ENCODE data around the gene PTBP3.
A peak's percentile ranks its signal among the peaks of the same experiment; 100 is the strongest.
"Not testable (repeated sequence)": the region's sequence is repeated elsewhere in the genome, so short reads cannot be mapped to it uniquely, and the experiment has no call there.

The PTBP3 gene, protein sequence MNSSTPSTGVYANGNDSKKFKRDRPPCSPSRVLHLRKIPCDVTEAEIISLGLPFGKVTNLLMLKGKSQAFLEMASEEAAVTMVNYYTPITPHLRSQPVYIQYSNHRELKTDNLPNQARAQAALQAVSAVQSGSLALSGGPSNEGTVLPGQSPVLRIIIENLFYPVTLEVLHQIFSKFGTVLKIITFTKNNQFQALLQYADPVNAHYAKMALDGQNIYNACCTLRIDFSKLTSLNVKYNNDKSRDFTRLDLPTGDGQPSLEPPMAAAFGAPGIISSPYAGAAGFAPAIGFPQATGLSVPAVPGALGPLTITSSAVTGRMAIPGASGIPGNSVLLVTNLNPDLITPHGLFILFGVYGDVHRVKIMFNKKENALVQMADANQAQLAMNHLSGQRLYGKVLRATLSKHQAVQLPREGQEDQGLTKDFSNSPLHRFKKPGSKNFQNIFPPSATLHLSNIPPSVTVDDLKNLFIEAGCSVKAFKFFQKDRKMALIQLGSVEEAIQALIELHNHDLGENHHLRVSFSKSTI

DNA sequence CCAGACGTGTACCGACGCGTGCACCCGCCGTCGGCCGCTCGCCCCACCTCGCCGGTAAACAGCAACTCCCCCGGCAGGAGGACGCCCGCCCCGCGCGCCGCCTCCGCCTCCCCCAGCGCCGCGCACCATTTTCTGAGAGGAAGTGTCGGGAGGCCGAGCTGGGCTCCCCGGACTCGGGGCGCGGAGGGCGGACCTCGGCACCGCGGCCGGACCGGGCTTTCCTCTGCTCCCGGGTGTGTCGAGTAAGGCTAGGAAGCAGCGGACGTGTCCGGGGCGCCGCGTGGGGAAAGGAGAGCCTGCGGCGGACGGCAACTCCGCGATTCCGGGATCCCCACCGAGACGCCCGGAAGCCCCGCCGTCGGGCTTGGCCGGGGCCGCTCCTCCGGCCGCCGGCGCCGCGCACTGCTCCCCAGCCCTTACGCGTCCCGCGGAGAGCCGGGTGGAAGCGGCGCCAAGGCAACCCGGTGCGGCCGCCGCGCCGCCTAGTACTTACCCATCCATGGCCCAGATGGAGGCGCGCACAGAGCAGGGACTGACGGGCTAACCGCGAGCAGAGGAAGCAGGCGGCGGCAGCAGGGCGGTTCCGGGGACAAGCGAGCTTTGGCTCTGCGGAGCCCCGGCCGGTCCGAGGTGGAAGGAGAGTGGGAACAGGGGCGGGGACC is at the start of gene PTBP3:
Gene PTBP3 (minus strand): TSS at position 643 of the 662 bp plus-strand sequence. CDS start 35,754 bp downstream, outside the sequence.
- Mint-ChIP-seq H3K36me3 (peaks cover 4% of the 10 kb centered on the region), H3K27me3 (no peaks in the 10 kb centered on the region), H3K4me1 (peaks cover 43% of the 10 kb centered on the region), H3K4me3 (peak within 1 kb of the TSS; percentile 98), H3K9me3 (no peaks in the 10 kb centered on the region), H3K27ac (peak within 1 kb of the TSS; percentile 94)
- ATAC-seq = peak; percentile 79

DNA sequence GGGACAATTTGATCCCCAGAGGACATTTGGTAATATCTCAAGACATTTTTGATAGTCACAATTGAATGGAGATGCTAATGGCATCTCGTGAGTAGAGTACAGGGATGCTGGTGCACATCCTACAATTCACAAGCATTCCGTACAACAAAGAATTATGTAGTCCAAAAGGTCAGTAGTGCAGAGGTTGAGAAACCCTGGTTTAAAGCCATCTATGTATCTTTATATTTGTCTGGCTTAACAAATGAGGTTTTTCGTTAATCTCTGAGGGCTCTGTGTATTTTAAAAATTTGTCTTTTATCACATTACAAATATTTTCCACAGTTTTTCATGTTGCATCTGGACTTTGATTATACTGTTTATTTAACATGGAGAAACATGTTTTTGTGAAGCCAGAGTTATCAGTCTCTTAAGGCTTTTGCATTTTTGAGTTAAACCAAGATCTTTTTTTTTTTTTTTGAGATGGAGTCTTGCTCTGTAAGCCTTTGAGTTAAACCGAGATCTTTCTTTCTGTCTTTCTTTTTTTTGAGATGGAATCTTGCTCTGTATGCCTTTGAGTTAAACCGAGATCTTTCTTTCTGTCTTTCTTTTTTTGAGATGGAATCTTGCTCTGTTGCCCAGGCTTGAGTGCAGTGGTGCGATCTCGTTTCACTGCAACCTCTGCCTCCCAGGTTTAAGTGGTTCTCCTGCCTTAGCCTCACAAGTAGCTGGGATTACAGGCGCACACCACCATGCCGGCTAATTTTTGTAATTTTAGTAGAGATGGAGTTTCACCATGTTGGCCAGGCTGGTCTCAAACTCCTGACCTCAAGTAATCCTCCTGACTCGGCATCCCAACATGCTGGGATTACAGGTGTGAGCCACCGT is 49.3 kb upstream of the PTBP3 start:
- no peaks in the 10 kb centered on the region for H3K9me3 Mint-ChIP-seq
- no peak for ATAC-seq
- H3K4me1 Mint-ChIP-seq = peaks cover 59% of the 10 kb centered on the region
- no peaks in the 10 kb centered on the region for H3K27me3 Mint-ChIP-seq
- peaks cover 10% of the 10 kb centered on the region for H3K36me3 Mint-ChIP-seq
- H3K4me3 Mint-ChIP-seq = no peak overlapping the region
- H3K27ac Mint-ChIP-seq = peak overlapping the region; percentile 94

DNA sequence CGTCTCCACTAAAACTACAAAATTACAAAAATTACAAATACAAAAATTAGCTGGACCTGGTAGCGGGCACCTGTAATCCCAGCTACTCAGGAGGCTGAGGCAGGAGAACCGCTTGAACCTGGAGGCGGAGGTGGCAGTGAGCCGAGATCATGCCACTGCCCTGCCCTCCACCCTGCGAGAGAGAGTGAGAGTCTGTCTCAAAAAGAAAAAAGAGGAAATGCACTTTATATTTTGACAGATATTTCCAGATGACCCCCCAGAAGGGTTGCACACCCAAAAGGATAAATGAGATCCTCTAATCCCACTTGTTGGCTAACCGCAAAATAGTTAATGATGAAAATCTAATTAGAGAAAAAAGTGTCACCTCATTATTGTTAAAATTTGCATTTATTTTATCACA is 48.6 kb upstream of the PTBP3 start:
- no peak overlapping the region for H3K4me3 Mint-ChIP-seq

DNA sequence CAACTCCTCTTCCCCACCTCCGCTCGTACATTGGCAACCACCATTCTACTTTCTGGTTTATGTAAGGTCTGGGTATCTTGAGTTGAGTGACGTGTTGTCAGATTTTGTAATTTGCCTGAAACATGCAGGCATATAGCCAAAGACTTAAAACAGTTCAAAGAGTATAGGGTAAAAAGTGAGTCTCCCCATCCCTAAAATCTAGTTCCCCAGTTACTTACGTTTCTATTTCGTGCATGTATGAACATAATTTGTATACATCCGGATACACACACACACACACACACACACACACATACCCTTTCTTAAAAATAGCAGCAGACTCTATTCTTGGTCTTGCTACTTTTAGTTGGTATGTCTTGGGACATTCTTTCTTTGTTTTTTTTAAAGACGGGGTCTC is 47.4 kb upstream of the PTBP3 start:
- Mint-ChIP-seq H3K9me3 (no peaks in the 10 kb centered on the region), H3K4me3 (peak overlapping the region; percentile 99), H3K4me1 (peaks cover 66% of the 10 kb centered on the region), H3K27me3 (no peaks in the 10 kb centered on the region), H3K36me3 (no peaks in the 10 kb centered on the region), H3K27ac (peak overlapping the region; percentile 94)
- ATAC-seq = no peak

More for the DNA sequence above, 48.6 kb upstream of the PTBP3 start:
- no peaks in the 10 kb centered on the region for H3K9me3 Mint-ChIP-seq
- ATAC-seq = no peak
- H3K27me3 Mint-ChIP-seq = no peaks in the 10 kb centered on the region
- peak overlapping the region; percentile 94 for H3K27ac Mint-ChIP-seq
- peaks cover 64% of the 10 kb centered on the region for H3K4me1 Mint-ChIP-seq
- H3K36me3 Mint-ChIP-seq = peaks cover 6% of the 10 kb centered on the region

DNA sequence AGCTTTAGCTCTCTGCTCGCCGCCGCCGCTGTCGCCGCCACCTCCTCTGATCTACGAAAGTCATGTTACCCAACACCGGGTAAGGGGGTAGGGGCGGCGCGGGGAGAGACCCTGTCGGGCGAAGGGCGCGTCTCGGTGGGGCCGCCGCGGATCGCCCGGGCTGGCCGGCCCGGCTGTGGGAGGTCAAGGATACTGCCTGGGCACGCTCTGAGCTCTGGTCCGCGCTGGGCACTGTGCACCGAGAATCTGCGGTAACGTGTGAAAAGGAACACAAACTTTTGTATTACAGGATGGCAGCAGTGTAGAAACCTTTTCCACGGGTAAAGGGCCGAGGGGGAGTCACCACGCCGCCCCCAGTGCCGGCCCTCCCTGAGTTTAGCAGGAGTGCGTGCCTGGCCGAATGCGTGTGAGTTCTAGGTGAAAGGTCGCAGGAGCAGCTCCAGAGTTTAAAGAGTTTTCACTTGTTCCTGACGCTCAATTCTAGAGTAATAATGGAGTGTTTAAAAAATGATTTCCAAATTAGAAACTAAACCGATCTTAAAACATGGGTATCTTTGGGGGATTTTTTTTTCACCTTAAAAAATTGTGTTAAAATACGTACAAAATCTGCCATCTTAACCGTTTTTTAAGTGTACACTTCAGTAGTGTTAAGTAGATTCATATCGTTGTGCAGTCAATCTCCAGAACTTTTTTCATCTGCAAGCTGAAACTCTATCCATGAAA is 46.8 kb upstream of the PTBP3 start, which contains the start of gene HSDL2:
Gene HSDL2 (plus strand): TSS at position 7 of the 723 bp plus-strand sequence. CDS start 56 bp downstream, at position 63.
- Mint-ChIP-seq H3K9me3 (no peaks in the 10 kb centered on the region), H3K36me3 (no peaks in the 10 kb centered on the region), H3K27ac (peak within 1 kb of the TSS; percentile 94), H3K4me3 (peak within 1 kb of the TSS; percentile 99), H3K4me1 (peaks cover 66% of the 10 kb centered on the region), H3K27me3 (no peaks in the 10 kb centered on the region)
- no peak for ATAC-seq

DNA sequence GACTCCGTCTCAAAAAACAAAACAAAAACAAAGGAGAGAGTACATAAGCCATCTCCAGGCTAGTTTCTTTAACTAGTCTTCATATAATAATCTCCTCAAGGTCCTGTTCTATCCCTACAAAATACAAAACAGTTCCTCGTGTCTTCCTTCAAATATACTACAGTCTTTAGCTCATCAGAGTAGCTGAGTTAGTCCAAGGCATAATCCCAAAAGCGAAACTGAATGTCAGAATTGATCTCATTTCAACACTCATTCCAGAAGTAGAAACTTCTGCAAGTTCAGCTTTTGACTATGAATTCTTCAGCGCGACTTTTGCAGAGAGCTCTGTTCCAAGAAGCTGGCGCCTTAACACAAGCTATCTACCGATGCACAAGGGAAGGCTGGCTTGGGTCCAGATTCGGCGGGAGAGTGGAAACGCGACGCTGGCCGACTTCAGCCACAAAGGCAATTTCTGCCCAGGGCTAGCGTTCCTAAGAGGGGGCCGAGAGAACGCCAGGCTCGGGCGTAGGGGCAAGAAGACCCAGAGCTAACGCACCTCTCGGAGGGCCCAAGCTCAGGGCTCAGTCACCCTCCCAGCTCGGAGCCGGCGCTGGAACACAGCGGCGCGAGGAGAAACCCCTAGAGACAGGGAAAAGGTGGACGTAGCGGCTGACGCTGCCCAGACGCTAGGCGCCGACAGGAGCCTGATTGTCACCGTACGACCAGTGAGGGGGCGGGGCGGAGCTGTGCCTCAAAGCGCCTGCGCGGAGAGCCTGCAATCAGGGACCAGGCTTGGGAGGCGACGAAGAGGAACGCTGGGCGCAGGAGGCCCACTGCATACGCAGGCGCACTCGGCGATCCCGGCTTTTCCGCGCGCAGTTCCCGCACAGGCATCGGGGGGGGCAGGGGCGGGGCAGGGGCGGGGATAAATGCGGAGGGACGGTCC is 46.0 kb upstream of the PTBP3 start:
- no peaks in the 10 kb centered on the region for H3K36me3 Mint-ChIP-seq
- H3K27me3 Mint-ChIP-seq = no peaks in the 10 kb centered on the region
- peak; percentile 95 for ATAC-seq
- H3K4me1 Mint-ChIP-seq = peaks cover 61% of the 10 kb centered on the region
- no peaks in the 10 kb centered on the region for H3K9me3 Mint-ChIP-seq
- peak overlapping the region; percentile 99 for H3K4me3 Mint-ChIP-seq
- H3K27ac Mint-ChIP-seq = peak overlapping the region; percentile 94

DNA sequence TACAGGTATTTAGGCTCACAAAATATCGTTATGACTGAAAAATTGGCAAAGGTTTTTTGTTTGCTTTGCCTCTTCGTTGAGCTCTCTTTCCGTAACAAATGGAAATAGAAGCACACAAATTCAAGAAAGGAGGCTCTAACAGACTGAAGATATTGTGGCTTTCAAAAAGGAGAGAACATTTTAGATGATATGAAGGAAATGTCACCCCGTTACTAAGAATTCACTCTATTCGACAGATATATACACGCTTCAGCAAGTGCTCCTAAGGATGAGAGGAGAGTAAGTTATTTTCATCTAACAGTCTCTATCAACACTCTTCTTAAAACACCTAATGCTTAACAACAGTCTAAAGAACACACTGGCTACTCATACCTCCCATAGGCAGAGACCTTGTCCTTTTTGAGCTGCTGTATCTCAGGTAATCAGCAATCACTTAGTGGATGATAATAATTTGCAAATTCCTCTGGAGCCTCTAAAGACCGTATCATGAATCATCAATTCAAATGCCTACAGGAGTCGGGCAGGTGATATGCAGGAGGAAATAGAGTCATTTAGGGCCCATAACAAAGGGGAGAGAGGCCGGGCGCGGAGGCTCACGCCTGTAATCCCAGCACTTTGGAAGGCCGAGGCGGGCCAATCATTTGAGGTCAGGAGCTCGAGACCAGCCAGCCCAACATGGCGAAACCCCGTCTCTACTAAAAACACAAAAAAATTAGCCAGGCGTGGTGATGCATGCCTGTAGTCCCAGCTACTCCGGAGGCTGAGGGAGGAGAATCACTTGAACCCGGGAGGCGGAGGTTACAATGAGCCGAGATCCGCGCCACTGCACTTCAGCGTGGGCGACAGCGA is 45.1 kb upstream of the PTBP3 start:
- H3K4me1 Mint-ChIP-seq = peaks cover 52% of the 10 kb centered on the region
- ATAC-seq = no peak
- H3K4me3 Mint-ChIP-seq = peak overlapping the region; percentile 99
- H3K27ac Mint-ChIP-seq = peak overlapping the region; percentile 94
- H3K27me3 Mint-ChIP-seq = no peaks in the 10 kb centered on the region
- peaks cover 1% of the 10 kb centered on the region for H3K36me3 Mint-ChIP-seq
- no peaks in the 10 kb centered on the region for H3K9me3 Mint-ChIP-seq

DNA sequence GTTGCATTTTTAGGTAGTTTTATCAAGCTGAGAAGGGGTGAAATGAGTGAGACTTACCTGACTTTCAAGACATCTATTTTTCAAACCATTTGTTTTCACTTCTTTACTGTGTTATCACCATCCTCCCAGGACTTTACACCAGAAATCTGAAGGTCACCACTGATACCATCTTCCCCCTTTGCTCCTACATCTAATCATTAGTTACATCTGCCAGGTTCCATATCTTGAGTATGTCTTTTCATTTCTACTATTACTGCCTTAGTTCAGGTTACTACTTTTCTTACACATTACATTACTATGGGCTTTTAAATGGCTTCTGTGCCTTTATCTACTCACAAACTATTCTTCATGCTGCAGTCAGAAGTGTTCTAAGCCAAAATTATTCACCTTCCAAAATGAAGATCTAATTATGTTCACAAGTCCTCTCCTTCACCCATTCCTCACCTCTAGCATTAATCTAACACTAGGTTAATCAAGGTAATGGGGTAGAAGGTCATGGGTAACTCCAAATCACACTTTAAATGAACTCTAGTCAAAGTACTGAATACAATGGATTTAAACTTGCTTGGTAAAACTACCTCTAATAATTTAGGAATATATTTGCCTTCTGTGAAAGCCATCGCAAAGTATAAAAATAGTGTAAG is 44.4 kb upstream of the PTBP3 start:
- Mint-ChIP-seq H3K4me1 (peaks cover 44% of the 10 kb centered on the region), H3K36me3 (peaks cover 6% of the 10 kb centered on the region), H3K9me3 (no peaks in the 10 kb centered on the region), H3K27me3 (no peaks in the 10 kb centered on the region), H3K27ac (peak overlapping the region; percentile 94), H3K4me3 (no peak overlapping the region)
- no peak for ATAC-seq

DNA sequence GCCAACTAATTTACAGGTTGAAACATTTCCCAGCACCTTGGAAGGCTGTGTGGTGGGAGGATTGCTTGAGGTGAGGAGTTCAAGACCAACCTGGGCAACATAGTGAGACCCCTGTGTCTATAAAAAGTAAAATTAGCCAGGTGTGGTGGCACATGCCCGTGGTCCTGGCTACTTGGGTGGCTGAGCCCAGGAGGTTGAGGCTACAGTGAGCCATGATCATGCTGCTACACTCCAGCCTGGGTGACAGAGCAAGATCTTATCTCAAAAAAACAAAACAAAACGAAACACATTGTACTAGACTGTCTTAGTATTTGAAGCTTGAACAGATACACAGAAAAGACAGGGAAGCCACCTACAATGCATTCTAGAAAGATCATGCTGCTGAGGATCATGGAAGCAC is 43.7 kb upstream of the PTBP3 start:
- peaks cover 41% of the 10 kb centered on the region for H3K4me1 Mint-ChIP-seq
- no peak overlapping the region for H3K27ac Mint-ChIP-seq
- no peak for ATAC-seq
- H3K9me3 Mint-ChIP-seq = no peaks in the 10 kb centered on the region
- peaks cover 6% of the 10 kb centered on the region for H3K36me3 Mint-ChIP-seq
- no peak overlapping the region for H3K4me3 Mint-ChIP-seq
- no peaks in the 10 kb centered on the region for H3K27me3 Mint-ChIP-seq

DNA sequence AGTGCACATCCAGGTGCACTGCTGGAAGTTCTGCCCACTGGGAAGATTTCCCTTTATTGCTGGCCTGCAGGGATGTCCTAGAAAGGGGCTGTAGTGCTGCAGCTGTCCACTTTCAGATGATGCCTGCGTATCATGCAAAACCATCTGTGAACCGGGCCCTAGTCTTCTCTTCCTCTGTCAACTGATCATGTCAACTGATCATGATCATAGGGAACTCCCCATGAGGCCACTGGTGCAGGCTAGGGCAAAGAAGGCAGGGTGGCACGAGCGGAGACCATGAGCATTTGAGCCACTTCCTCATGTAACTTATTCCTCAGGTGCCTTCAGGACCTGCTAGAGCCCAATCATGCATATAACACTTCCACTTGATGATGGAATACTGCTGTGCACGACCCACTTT is 41.9 kb upstream of the PTBP3 start:
- Mint-ChIP-seq H3K27me3 (no peaks in the 10 kb centered on the region), H3K4me1 (peaks cover 25% of the 10 kb centered on the region), H3K27ac (no peak overlapping the region), H3K4me3 (no peak overlapping the region), H3K36me3 (peaks cover 6% of the 10 kb centered on the region), H3K9me3 (peaks cover 4% of the 10 kb centered on the region)
- no peak for ATAC-seq

DNA sequence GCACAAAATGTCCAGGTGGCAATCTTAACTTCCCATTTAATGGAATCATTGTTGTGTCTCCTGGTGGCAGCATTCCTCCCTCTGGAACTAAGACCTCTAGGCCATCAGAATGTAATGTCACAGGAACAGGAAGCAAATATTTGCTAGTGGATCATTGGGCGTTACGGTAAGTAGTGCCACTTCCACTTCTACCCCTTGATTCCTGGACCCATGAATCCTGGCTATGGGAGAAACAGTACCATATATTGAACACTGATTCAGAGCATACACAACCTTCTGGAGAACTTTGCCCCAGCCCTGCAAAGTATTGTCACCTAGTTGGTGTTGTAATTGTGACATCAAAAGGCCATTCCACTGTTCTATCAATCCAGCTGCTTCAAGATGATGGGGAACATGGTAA is 40.8 kb upstream of the PTBP3 start:
- ATAC-seq, H3K27ac Mint-ChIP-seq, H3K27me3 Mint-ChIP-seq, H3K4me3 Mint-ChIP-seq: not testable (repeated sequence)
- peaks cover 15% of the 10 kb centered on the region for H3K36me3 Mint-ChIP-seq
- H3K4me1 Mint-ChIP-seq = peaks cover 23% of the 10 kb centered on the region
- H3K9me3 Mint-ChIP-seq = peaks cover 11% of the 10 kb centered on the region

DNA sequence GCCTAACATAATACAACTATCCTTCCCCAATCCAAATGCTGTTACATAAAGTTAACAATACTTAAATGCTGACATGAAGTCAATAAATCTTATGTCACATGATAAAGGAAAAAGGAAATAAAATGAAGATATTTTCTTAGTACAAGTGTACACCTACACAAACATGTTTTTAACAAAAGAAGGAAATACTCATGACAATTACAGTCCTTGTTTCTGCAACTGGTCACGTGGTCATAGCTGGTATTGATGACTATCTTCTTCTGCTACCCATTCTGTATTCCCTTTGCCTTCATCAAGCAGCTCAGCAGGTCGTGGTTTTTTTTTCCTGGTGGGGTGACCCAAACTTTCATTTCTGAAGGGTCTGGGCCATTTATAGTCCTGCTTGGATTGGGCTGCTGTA is 40.2 kb upstream of the PTBP3 start:
- H3K27ac Mint-ChIP-seq, ATAC-seq, H3K27me3 Mint-ChIP-seq, H3K4me3 Mint-ChIP-seq: not testable (repeated sequence)
- H3K9me3 Mint-ChIP-seq = peaks cover 11% of the 10 kb centered on the region
- peaks cover 22% of the 10 kb centered on the region for H3K4me1 Mint-ChIP-seq
- H3K36me3 Mint-ChIP-seq = peaks cover 15% of the 10 kb centered on the region
